Measurements from ENCODE around the gene LRRFIP1. TPM values are rescaled to one million over a fixed set of nuclear protein-coding genes. Genes with fewer than 3 reads are reported as not detected.

Gene LRRFIP1
- polyA plus RNA-seq, 1 donor (not counting 4 experiments of a cell fraction or from before 2014, with no cell fraction given), result 115 TPM

GRCh38 chr2:237773826-237774225, 146.4 kb downstream of the LRRFIP1 start:
- Histone ChIP-seq H3K27ac (ENCODE audit: control insufficient read depth, insufficient read depth, low read length) (no peak overlapping the region), H3K36me3 (ENCODE audit: control insufficient read depth in 2 of 2, extremely low read depth in 1 of 2, insufficient read depth in 2 of 2, low read length in 2 of 2) (peaks cover 29 to 39% of the 10 kb centered on the region in 2 experiments), H3K79me2 (ENCODE audit: control insufficient read depth, insufficient read depth, low read length) (no peaks in the 10 kb centered on the region), H3K4me2 (ENCODE audit: control insufficient read depth, extremely low read depth, insufficient read depth, low read depth, low read length) (no peak overlapping the region), H2AFZ (ENCODE audit: control insufficient read depth, low read length) (no peak overlapping the region), H3K9me3 (ENCODE audit: control insufficient read depth, low read depth, low read length) (no peaks in the 10 kb centered on the region), H3K9me1 (ENCODE audit: control insufficient read depth, extremely low read depth, insufficient read depth, low read length) (no peaks in the 10 kb centered on the region), H3K27me3 (ENCODE audit: control insufficient read depth, extremely low read depth, insufficient read depth, low read length) (no peaks in the 10 kb centered on the region), H4K20me1 (ENCODE audit: control insufficient read depth, extremely low read depth, insufficient read depth, low read length) (peaks cover 2% of the 10 kb centered on the region), H3K4me3 (ENCODE audit: control insufficient read depth in 2 of 3, extremely low read depth in 1 of 3, insufficient read depth in 2 of 3, low read depth in 1 of 3, low read length in 3 of 3) (no peak overlapping the region), H3K4me1 (ENCODE audit: control insufficient read depth, extremely low read depth, insufficient read depth, low read length) (no peaks in the 10 kb centered on the region), H3K9ac (ENCODE audit: control insufficient read depth, extremely low read depth, insufficient read depth, low read length) (no peak overlapping the region)
- FAIRE-seq (no peak), DNase-seq (ENCODE audit: low read depth, low spot score) (no peak)
- dilution Hi-C loops (cut with MboI; ENCODE audit: extremely low pct_ligation_motif_present, low sequenced_read_pairs), result no loop called here
- TF ChIP-seq CTCF (optimal IDR thresholded peaks at IDR 0.05 in 1 of 3, IDR thresholded peaks at IDR 0.05 in 1 of 3, conservative IDR thresholded peaks at IDR 0.05 in 1 of 3; ENCODE audit: extremely low read depth in 1 of 3, insufficient read depth in 2 of 3, low read length in 3 of 3) (no peak), EZH2 (IDR thresholded peaks at IDR 0.05; ENCODE audit: low read length) (no peak)

- H3K79me2 ChIP-seq (ENCODE audit: control insufficient read depth, insufficient read depth, low read length), result no peaks in the 10 kb centered on the region
- H3K9me3 ChIP-seq (ENCODE audit: control insufficient read depth, low read depth, low read length), result no peaks in the 10 kb centered on the region
- TF ChIP-seq CTCF (optimal IDR thresholded peaks at IDR 0.05 in 1 of 3, IDR thresholded peaks at IDR 0.05 in 1 of 3, conservative IDR thresholded peaks at IDR 0.05 in 1 of 3; ENCODE audit: extremely low read depth in 1 of 3, insufficient read depth in 2 of 3, low read length in 3 of 3) (peak; percentile 67 to 79 (median 75)), EZH2 (IDR thresholded peaks at IDR 0.05; ENCODE audit: low read length) (no peak)
- peaks cover 26 to 35% of the 10 kb centered on the region in 2 experiments for H3K36me3 ChIP-seq (ENCODE audit: control insufficient read depth in 2 of 2, extremely low read depth in 1 of 2, insufficient read depth in 2 of 2, low read length in 2 of 2)
- DNase-seq (ENCODE audit: low read depth, low spot score) (no peak), FAIRE-seq (peak; percentile 81)
- no peak overlapping the region for H2AFZ ChIP-seq (ENCODE audit: control insufficient read depth, low read length)
- peaks cover 2% of the 10 kb centered on the region for H4K20me1 ChIP-seq (ENCODE audit: control insufficient read depth, extremely low read depth, insufficient read depth, low read length)
- H3K4me3 ChIP-seq (ENCODE audit: control insufficient read depth in 2 of 3, extremely low read depth in 1 of 3, insufficient read depth in 2 of 3, low read depth in 1 of 3, low read length in 3 of 3), result no peak overlapping the region
- no peak overlapping the region for H3K9ac ChIP-seq (ENCODE audit: control insufficient read depth, extremely low read depth, insufficient read depth, low read length)
- no peak overlapping the region for H3K4me2 ChIP-seq (ENCODE audit: control insufficient read depth, extremely low read depth, insufficient read depth, low read depth, low read length)
- no peaks in the 10 kb centered on the region for H3K27me3 ChIP-seq (ENCODE audit: control insufficient read depth, extremely low read depth, insufficient read depth, low read length)
- no peaks in the 10 kb centered on the region for H3K9me1 ChIP-seq (ENCODE audit: control insufficient read depth, extremely low read depth, insufficient read depth, low read length)
- dilution Hi-C loops (cut with MboI; ENCODE audit: extremely low pct_ligation_motif_present, low sequenced_read_pairs), result no loop called here
- no peaks in the 10 kb centered on the region for H3K4me1 ChIP-seq (ENCODE audit: control insufficient read depth, extremely low read depth, insufficient read depth, low read length)
- no peak overlapping the region for H3K27ac ChIP-seq (ENCODE audit: control insufficient read depth, insufficient read depth, low read length)
Measured at GRCh38 chr2:237774811-237775553, 147.6 kb downstream of the LRRFIP1 start.
